ENCODE measurements around the gene PHLPP1. TPM values are rescaled to one million over a fixed set of nuclear protein-coding genes. Genes with fewer than 3 reads are reported as not detected.

PHLPP1 gene
- total RNA-seq, 1 experiment from 2014 or later = 14.1 TPM

- peak overlapping the region; percentile 84 for H3K4me3 ChIP-seq (ENCODE audit: low read length)
- peaks cover 27% of the 10 kb centered on the region for H3K4me1 ChIP-seq (ENCODE audit: insufficient read depth, low read length)
- TF ChIP-seq CTCF (conservative IDR thresholded peaks at IDR 0.05; ENCODE audit: low read depth, low read length) (no peak), EZH2 (IDR thresholded peaks at IDR 0.05; ENCODE audit: low read length, unreplicated experiment) (no peak), EZH2phosphoT487 (IDR thresholded peaks at IDR 0.05; ENCODE audit: borderline replicate concordance, low read length) (no peak)
- intact Hi-C loops (cut with micrococcal nuclease) = loop anchor here (1.0 to 5.0 kb wide), 6 partner anchors 82 to 531 kb away; partner anchors contain the start of genes PIGN, RELCH and ZCCHC2
- no peaks in the 10 kb centered on the region for H3K9me3 ChIP-seq (ENCODE audit: low read length)
- ATAC-seq (no peak), DNase-seq (peak; percentile 13)
- H3K27me3 ChIP-seq (ENCODE audit: low read length) = no peaks in the 10 kb centered on the region
- no peaks in the 10 kb centered on the region for H3K36me3 ChIP-seq (ENCODE audit: low read depth, low read length)
- H3K27ac ChIP-seq (ENCODE audit: low read length) = peak overlapping the region; percentile 80
- peaks cover 69% of the 10 kb centered on the region for H3K79me2 ChIP-seq (ENCODE audit: low read length)
- H4K20me1 ChIP-seq (ENCODE audit: low read length) = peaks cover 37% of the 10 kb centered on the region
- no peaks in the 10 kb centered on the region for H3K9me2 ChIP-seq (replicated peaks; ENCODE audit: low read length)
- no peak overlapping the region for H2AFZ ChIP-seq (ENCODE audit: low read length)
- CTCF ChIA-PET = interaction anchor here (0.6 kb wide), 1 partner anchor 94 kb away, joined by 7 read pairs; no protein-coding TSS in a partner anchor
- BruUV-seq (replicated peaks) = no TSS peak
- POLR2A ChIA-PET (ENCODE audit: unreplicated experiment) = interaction anchor here (0.8 kb wide), 1 partner anchor 50 kb away, joined by 5 read pairs; no protein-coding TSS in a partner anchor
- peak overlapping the region; percentile 80 for H3K9ac ChIP-seq (ENCODE audit: low read length)
- peak overlapping the region; percentile 85 for H3K4me2 ChIP-seq (ENCODE audit: low read length)
- H3F3A ChIP-seq (ENCODE audit: low read length, unreplicated experiment) = no peaks in the 10 kb centered on the region
Observed at GRCh38 chr18:62717925-62718800, 2.8 kb downstream of the PHLPP1 start.

- no peaks in the 10 kb centered on the region for H3K27me3 ChIP-seq (ENCODE audit: low read length)
- TF ChIP-seq CTCF (conservative IDR thresholded peaks at IDR 0.05; ENCODE audit: low read depth, low read length) (no peak), EZH2phosphoT487 (IDR thresholded peaks at IDR 0.05; ENCODE audit: borderline replicate concordance, low read length) (no peak), EZH2 (IDR thresholded peaks at IDR 0.05; ENCODE audit: low read length, unreplicated experiment) (no peak)
- H3K4me3 ChIP-seq (ENCODE audit: low read length) = peak overlapping the region; percentile 84
- peak overlapping the region; percentile 85 for H3K4me2 ChIP-seq (ENCODE audit: low read length)
- H4K20me1 ChIP-seq (ENCODE audit: low read length) = peaks cover 51% of the 10 kb centered on the region
- no TSS peak for BruUV-seq (replicated peaks)
- DNase-seq = no peak
- ATAC-seq = no peak
- no peak overlapping the region for H2AFZ ChIP-seq (ENCODE audit: low read length)
- ChIA-PET POLR2A (ENCODE audit: unreplicated experiment) (no interaction called here), CTCF (interaction anchor here (0.7 kb wide), 1 partner anchor 262 kb away, joined by 3 read pairs; no protein-coding TSS in a partner anchor)
- intact Hi-C loops (cut with micrococcal nuclease) = no loop called here
- peaks cover 15% of the 10 kb centered on the region; the same call in 1 of the 2 replicates for H3K4me1 ChIP-seq (ENCODE audit: insufficient read depth, low read length)
- no peaks in the 10 kb centered on the region for H3K9me3 ChIP-seq (ENCODE audit: low read length)
- H3K9me2 ChIP-seq (replicated peaks; ENCODE audit: low read length) = no peaks in the 10 kb centered on the region
- no peaks in the 10 kb centered on the region for H3F3A ChIP-seq (ENCODE audit: low read length, unreplicated experiment)
- H3K9ac ChIP-seq (ENCODE audit: low read length) = no peak overlapping the region
- H3K27ac ChIP-seq (ENCODE audit: low read length) = no peak overlapping the region
- no peaks in the 10 kb centered on the region for H3K36me3 ChIP-seq (ENCODE audit: low read depth, low read length)
- peaks cover 88% of the 10 kb centered on the region for H3K79me2 ChIP-seq (ENCODE audit: low read length)
Observed at GRCh38 chr18:62720048-62720447, 4.7 kb downstream of the PHLPP1 start.

Data from PC-3 (cell line).